OCI-LY1 (cell line): Measurements from ENCODE around the gene TOMM7.

Source experiments
- EZH2 ChIP-seq: fragments of 200-600 bp; sonication (generic), shearing (Covaris generic); IDR thresholded peaks from 2 replicates; pipeline ENCODE4 v1.8.0; 2017; ENCODE audit warnings: borderline replicate concordance, mixed run types, mild to moderate bottlenecking, antibody characterized with exemption, low read length, moderate library complexity, mixed read lengths
- TF ChIP-seq, protein P1 (sequence below): fragments of 200-600 bp; sonication (generic), shearing (Covaris generic); IDR thresholded peaks from 2 replicates; pipeline ENCODE4 v1.5.1; 2017; ENCODE audit warnings: mild to moderate bottlenecking, antibody characterized with exemption, low read length, moderate library complexity, mixed read lengths

DNA sequence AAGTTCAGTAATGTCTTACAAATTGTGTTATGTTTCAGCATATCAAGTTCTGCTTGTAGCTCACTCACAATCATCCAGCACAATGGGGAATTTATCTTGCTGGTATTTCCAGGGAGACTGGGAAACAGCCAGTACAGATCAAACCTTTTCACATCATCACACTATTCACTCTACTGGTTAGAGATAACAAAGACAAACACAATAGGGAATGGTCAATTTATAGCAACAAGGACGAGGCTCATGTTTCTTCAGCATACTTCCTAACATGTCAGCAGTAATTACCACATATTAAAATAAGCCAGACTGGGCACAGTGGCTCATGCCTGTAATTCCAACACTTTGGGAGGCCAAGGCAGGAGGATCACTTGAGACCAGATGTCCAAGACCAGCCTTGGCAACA, 38.3 kb downstream of the TOMM7 start:
- TF ChIP-seq, protein P1, sequence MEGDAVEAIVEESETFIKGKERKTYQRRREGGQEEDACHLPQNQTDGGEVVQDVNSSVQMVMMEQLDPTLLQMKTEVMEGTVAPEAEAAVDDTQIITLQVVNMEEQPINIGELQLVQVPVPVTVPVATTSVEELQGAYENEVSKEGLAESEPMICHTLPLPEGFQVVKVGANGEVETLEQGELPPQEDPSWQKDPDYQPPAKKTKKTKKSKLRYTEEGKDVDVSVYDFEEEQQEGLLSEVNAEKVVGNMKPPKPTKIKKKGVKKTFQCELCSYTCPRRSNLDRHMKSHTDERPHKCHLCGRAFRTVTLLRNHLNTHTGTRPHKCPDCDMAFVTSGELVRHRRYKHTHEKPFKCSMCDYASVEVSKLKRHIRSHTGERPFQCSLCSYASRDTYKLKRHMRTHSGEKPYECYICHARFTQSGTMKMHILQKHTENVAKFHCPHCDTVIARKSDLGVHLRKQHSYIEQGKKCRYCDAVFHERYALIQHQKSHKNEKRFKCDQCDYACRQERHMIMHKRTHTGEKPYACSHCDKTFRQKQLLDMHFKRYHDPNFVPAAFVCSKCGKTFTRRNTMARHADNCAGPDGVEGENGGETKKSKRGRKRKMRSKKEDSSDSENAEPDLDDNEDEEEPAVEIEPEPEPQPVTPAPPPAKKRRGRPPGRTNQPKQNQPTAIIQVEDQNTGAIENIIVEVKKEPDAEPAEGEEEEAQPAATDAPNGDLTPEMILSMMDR = no peak
- no peak for TF ChIP-seq EZH2
